Astrocyte of the spinal cord (primary cell): ENCODE measurements around the gene C14orf132.

ENCODE experiments used
- DNase-seq: peaks from one replicate; pipeline ENCODE4 v3.0.0; 2011; ENCODE audit warnings: low read depth, low spot score
- H3K4me3 ChIP-seq: 2 replicates; pipeline ENCODE4 v1.5.1; 2011; ENCODE audit warnings: low read depth, mild to moderate bottlenecking, low read length, moderate library complexity
- CTCF ChIP-seq: IDR thresholded peaks from 2 replicates; pipeline ENCODE4 v1.5.1; 2012; ENCODE audit warnings: low read depth, mild to moderate bottlenecking, low read length, inconsistent platforms
- in situ Hi-C: cut with HindIII; loops from 2 replicates; pipeline ENCODE4 v1.10.0; 2017; ENCODE audit warnings: low sequenced_read_pairs

C14orf132 gene

GRCh38 chr14:96139879-96140278 is 100.7 kb downstream of the C14orf132 start:
- in situ Hi-C loops = no loop called here
- no peak for DNase-seq
- no peak overlapping the region for H3K4me3 ChIP-seq
- no peak for TF ChIP-seq CTCF

- in situ Hi-C loops = no loop called here
- no peak for TF ChIP-seq CTCF
- H3K4me3 ChIP-seq = no peak overlapping the region
- no peak for DNase-seq
Observed at GRCh38 chr14:96140952-96141351, 101.8 kb downstream of the C14orf132 start.
